T-helper 1 cell treated with Interleukin-12 subunit alpha and Interleukin-12 subunit beta and Interleukin-4 antibody, amounts not matched to agents 30 ng/mL and 1 ng/mL, for 36 hours (primary cell): ENCODE results near the gene HCCS. TPM values are rescaled to one million over a fixed set of nuclear protein-coding genes. Genes with fewer than 3 reads are reported as not detected.

Source experiments
- intact Hi-C: fragments of 100-400 bp; cut with micrococcal nuclease; formaldehyde crosslinking; loops from one replicate; pipeline ENCODE4 v1.15.1; 2024
- total RNA-seq: library from RNA; stranded (reverse); gene quantifications from 2 replicates; pipeline ENCODE4 v1.2.3, GENCODE V29; 2022

HCCS gene
- 20.3 and 23.1 TPM in 2 replicates for total RNA-seq

DNA sequence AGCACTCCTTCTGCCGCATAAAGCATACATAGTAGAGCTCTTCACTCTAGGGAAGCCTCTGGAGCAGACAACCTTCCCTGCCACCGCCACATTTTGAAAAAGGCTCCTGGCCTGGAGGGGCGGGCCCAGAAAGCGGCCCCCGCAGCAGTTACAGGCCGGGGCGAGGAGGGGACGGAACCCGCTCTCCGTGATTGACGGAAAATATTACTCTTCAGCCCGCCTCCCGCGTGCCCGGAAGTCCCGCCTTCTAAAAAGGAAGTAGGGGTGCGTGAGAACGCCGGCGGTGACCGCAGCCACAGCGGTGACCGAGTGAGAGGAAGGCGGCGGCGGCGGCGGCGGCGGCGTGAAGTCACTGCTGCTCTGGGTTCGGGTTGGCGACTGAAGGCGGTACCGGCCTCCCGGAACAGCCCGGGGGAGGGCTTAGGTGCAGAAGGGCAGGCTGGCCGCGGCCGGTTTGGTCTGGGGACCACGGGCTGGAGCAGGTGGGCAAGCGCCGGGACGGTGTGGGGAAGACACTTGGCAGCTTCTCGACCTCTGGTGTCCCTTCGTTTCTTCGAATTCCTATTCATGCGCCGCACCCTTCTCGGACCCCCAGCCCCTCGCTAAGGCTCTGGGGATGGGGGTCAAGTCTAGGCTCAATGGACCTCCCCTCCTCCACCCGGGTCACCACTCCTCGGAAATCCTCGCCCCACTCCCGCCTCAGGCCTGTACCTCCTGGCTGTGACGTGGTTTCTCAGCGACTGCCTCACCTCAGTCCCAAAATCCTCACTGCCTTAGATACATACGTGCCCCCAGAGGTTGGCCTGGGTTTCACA lies at the start of gene HCCS:
HCCS (plus strand) TSS at position 296 of the 815 bp plus-strand sequence. CDS start 729 bp downstream, outside the sequence.
- intact Hi-C loops = loop anchor here (1.0 to 10.0 kb wide), 9 partner anchors 8 to 1644 kb away; partner anchors contain the start of gene TBL1X

GRCh38 chrX:11064276-11064675 lies 46.9 kb upstream of the HCCS start:
- intact Hi-C loops = no loop called here

GRCh38 chrX:11064851-11065600 lies 46.1 kb upstream of the HCCS start:
- intact Hi-C loops = no loop called here

DNA sequence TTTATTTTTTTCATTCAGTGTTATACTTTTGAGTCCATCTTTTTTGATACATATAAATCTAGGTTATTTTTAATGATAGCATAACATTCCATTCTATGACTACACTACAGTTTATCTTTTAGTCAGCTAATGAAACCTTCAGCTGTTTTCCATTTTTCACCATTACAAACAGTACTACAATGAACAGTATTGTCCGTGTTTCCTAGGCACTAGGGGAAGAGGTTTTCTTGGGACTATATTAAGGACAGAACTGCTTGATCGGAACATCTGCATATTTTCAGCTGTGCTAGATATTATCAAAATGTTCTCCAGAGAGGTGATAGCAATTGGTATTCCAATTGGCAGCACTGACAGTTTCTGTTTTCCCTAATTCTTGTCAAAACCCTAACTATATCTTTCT lies 44.3 kb upstream of the HCCS start:
- intact Hi-C loops = no loop called here

GRCh38 chrX:11073381-11073780 lies 37.8 kb upstream of the HCCS start:
- intact Hi-C loops = no loop called here

- intact Hi-C loops = no loop called here
These were observed 30.3 kb upstream of the HCCS start for GRCh38 chrX:11080741-11081305.

DNA sequence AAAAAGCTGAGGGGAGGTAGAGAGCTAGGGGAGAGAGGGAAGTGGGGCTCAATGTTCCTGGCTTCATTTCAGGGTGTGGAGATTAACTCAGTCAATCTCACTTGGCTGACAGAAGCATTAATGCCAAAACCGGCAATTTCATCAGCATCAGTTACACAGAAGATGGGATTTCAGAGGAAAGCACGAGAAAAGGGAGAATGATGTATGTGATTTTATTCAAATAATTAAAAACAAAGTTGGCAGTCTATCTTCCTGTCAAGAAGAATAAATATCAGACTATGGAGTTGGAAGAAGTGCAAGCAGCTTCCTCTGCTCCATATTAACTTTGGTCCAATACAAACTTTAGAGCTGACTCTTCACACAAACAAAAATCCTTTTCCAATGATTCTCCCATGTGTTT lies 29.6 kb upstream of the HCCS start:
- intact Hi-C loops = no loop called here

GRCh38 chrX:11085305-11085704 lies 25.8 kb upstream of the HCCS start:
- intact Hi-C loops = no loop called here

GRCh38 chrX:11089802-11090201 lies 21.3 kb upstream of the HCCS start:
- intact Hi-C loops = no loop called here

DNA sequence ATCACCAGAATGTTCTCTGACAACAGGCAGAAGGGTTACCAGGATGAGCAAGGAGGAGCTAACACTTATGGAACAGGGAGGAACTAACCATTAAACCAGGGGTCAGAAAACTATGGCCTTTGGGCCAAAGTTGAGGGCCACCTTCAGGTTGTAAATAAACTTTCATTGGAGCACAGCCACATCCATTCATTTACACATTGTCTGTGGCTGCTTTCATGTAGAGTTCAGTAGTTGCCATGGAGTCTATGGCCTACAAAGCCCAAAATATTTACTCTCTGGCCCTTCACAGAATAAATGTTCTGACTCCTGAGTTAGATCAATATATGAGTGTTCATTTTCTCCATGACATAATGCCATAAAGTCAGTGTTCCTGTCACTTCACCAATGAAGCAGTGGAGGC lies 13.2 kb upstream of the HCCS start:
- intact Hi-C loops = no loop called here

DNA sequence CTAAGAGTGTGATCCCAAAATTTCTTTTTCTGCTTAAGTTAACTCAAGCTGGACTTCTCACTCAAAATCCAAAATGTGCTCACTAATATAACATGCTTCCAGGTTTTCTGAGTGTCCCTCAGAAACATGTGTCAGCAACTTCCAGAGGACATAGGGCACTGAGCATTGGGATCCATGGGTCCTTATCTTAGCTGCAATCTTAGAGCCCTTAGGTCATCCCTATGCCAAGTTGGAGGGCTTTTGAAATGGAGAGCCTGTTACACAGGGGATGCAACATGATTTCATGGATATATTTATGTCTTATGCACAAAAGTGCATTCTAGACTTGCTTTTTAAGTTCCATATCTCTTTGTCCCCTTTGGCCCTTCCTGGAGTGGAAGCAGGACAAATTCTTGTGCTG lies 11.7 kb upstream of the HCCS start:
- intact Hi-C loops = no loop called here

DNA sequence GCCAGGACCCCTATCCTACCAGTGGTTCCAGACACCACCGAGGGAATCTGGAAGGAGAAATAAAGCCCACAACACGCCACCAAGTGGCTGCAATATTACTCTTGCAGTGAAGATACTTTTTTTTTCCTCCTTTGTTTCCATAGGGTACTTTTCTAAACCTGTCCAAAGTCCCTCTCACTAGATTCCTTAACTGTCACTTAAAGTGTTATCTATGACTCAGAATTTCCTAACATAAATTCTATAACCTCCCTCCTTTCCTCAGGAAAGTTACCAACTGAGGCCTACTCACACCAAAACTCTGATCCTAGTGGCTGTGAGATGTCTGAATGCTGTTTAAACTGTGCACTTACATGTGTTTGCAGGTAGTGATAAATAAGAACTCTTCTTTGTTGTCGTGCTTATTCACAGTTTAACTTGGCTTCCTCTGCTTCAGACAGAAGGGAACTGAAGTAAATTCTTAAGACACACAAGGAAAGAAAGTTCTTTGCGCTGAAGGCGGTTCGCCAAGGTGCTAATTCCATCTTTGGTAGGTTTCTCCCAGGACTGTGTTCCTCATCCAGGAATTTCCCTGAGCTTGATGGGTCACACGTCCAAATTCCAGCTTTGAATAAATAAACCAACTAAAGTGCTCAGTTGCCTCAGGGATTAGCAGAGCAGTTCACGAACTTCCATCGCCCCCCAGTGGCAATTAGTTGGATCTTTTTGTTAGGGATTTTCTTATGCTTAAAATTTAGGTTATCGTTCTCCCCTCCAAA lies 10.7 kb upstream of the HCCS start:
- intact Hi-C loops = no loop called here

GRCh38 chrX:11103006-11103405 lies 8.1 kb upstream of the HCCS start:
- intact Hi-C loops = loop anchor here (1.0 kb wide), 1 partner anchor 8 kb away; the partner anchor contains the start of gene HCCS

DNA sequence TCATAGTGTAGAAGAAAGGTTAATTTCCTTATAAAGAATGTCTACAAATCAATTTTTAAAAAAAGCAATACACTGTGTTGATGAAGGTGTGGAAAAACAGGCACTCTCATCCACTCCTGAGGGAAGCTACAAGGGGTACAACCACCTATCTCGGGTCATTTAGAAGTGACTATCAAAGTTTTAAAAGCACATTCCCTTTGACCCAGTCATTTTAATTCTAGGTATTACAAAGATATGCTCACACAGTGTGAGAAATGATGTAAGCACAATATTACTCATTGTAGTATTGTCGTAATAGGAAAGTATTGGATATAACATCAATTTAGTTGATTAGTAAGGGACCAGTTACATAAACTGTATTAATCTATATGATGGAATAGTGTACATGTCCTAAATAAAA lies 7.4 kb upstream of the HCCS start:
- intact Hi-C loops = loop anchor here (1.0 kb wide), 1 partner anchor 8 kb away; the partner anchor contains the start of gene HCCS

GRCh38 chrX:11105080-11105479 lies 6.1 kb upstream of the HCCS start:
- intact Hi-C loops = no loop called here

- intact Hi-C loops = no loop called here
These were observed 2.7 kb upstream of the HCCS start for GRCh38 chrX:11108253-11108941.

DNA sequence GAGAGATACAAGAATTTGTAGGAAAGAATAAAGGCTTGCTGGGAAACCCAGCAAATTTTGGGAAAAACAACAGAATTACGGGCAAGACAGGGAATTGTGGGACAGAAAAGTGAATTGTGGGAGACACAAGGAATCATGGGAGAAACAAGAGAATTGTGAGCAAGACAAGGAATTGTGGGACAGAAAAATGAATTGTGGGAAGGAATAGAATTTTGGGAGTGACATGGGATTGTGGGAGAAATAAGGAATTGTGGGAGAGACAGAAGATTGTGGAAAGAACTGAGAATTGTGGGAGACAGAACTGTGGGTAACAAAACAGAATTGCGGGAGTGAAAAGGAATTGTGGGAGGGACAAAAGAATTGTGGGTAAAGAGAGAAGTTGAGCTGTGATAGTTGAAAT lies 1.2 kb upstream of the HCCS start:
- intact Hi-C loops = loop anchor here (2.0 to 10.0 kb wide), 5 partner anchors 27 to 1643 kb away; partner anchors contain the start of gene TBL1X

DNA sequence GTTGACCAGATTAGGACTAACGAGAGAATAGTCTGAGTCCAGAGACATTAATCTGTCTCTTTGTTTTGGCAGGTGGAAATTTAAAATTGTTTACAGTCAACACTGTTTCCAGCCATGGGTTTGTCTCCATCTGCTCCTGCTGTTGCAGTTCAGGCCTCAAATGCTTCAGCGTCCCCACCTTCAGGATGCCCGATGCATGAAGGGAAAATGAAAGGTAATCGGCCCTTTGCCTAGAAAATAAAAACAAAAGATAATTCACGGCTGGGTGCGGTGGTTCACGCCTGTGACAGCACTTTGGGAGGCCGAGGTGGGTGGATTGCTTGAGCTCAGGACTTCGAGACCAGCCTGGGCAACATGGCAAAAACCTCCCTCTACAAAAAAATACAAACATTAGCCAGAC lies 815 bp downstream of the HCCS start:
- intact Hi-C loops = loop anchor here (1.0 to 10.0 kb wide), 9 partner anchors 9 to 1645 kb away; partner anchors contain the start of gene TBL1X

GRCh38 chrX:11113731-11114130 lies 2.6 kb downstream of the HCCS start:
- intact Hi-C loops = loop anchor here (5.0 to 10.0 kb wide), 4 partner anchors 1099 to 1646 kb away; partner anchors contain the start of gene TBL1X

GRCh38 chrX:11117745-11118144 lies 6.6 kb downstream of the HCCS start:
- intact Hi-C loops = loop anchor here (10.0 kb wide), 1 partner anchor 1103 kb away; no protein-coding TSS in a partner anchor
